WERI-Rb-1 (cell line): ENCODE data around the gene SLC2A2.

ENCODE experiments used
- DNase-seq: peaks from one replicate; pipeline ENCODE4 v3.0.0-alpha.2; 2020
- H3K27ac ChIP-seq: fragments of 250-450 bp; sonication (Bioruptor Pico); 2 replicates; pipeline ENCODE4 v1.5.1; 2020; ENCODE audit warnings: mild to moderate bottlenecking, moderate library complexity
- H3K27me3 ChIP-seq: fragments of 250-450 bp; sonication (Bioruptor Pico); 2 replicates; pipeline ENCODE4 v1.5.1; 2021; ENCODE audit warnings: mild to moderate bottlenecking, low read depth, moderate library complexity; ENCODE audit not compliant: insufficient read depth, severe bottlenecking
- H3K36me3 ChIP-seq: fragments of 250-450 bp; sonication (Bioruptor Pico); 2 replicates; pipeline ENCODE4 v1.5.1; 2020; ENCODE audit warnings: mild to moderate bottlenecking, moderate library complexity
- H3K4me3 ChIP-seq: 2 replicates; pipeline ENCODE4 v1.5.1; 2011; ENCODE audit warnings: low read depth, mild to moderate bottlenecking, control low read depth, low read length
- H3K9me3 ChIP-seq: fragments of 250-450 bp; sonication (Bioruptor Pico); 2 replicates; pipeline ENCODE4 v1.5.1; 2021; ENCODE audit warnings: mild to moderate bottlenecking, moderate library complexity; ENCODE audit not compliant: severe bottlenecking
- TF ChIP-seq, protein P1 (sequence below): IDR thresholded peaks from 2 replicates; pipeline ENCODE4 v1.5.1; 2011; ENCODE audit warnings: low read depth, mild to moderate bottlenecking, control low read depth, inconsistent platforms, low read length

Gene SLC2A2

DNA sequence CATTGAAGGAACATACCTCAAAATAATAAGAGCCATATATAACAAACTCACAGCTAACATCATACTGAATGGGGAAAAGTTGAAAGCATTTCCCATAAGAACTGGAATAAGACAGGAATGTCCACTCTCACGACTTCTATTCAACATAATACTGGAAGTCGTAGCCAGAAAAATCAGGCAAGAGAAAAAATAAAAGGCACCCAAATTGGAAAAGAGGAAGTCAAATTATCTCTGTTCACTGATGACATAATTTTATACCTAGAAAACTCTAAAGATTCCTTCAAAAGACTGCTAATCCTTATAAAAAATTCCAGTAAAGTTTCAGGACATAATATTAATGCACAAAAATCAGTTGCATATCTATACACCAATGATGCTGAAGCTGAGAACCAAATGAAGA, 34.9 kb downstream of the SLC2A2 start:
- Histone ChIP-seq H3K27me3 (no peaks in the 10 kb centered on the region), H3K36me3 (no peaks in the 10 kb centered on the region), H3K9me3 (no peaks in the 10 kb centered on the region), H3K27ac (no peak overlapping the region), H3K4me3 (no peak overlapping the region)
- DNase-seq, result no peak
- TF ChIP-seq, protein P1, sequence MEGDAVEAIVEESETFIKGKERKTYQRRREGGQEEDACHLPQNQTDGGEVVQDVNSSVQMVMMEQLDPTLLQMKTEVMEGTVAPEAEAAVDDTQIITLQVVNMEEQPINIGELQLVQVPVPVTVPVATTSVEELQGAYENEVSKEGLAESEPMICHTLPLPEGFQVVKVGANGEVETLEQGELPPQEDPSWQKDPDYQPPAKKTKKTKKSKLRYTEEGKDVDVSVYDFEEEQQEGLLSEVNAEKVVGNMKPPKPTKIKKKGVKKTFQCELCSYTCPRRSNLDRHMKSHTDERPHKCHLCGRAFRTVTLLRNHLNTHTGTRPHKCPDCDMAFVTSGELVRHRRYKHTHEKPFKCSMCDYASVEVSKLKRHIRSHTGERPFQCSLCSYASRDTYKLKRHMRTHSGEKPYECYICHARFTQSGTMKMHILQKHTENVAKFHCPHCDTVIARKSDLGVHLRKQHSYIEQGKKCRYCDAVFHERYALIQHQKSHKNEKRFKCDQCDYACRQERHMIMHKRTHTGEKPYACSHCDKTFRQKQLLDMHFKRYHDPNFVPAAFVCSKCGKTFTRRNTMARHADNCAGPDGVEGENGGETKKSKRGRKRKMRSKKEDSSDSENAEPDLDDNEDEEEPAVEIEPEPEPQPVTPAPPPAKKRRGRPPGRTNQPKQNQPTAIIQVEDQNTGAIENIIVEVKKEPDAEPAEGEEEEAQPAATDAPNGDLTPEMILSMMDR, result no peak

DNA sequence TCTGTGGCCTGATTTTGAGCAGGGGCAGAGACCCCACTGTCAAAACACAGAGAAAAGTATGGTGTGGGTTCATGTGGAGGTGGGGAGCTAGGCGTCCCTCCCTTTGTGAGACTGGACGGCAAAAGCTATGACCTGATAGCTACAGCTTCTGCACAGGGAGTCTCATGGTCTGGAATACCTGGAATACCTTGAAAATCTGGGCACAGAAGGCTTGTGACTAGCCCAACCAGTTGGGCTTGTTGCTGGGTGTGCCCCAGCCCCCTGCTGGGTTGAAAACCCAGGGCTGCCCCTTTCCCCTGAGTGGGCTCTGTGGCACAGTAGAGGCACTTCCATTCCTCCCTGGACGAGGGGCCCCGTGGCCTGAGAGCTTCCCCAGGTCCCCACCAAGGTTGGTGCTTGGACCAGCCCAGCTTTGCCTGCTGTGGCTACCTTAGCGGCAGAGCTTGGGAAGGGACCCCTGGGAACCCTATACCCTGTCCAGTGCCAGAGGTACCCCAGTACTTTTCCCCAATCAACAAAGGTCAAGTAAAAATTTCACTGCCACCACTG, 37.3 kb downstream of the SLC2A2 start:
- no peaks in the 10 kb centered on the region for H3K9me3 ChIP-seq
- no peak overlapping the region for H3K27ac ChIP-seq
- H3K36me3 ChIP-seq, result no peaks in the 10 kb centered on the region
- H3K4me3 ChIP-seq, result no peak overlapping the region
- no peaks in the 10 kb centered on the region for H3K27me3 ChIP-seq
- TF ChIP-seq, protein P1, result no peak
- no peak for DNase-seq

DNA sequence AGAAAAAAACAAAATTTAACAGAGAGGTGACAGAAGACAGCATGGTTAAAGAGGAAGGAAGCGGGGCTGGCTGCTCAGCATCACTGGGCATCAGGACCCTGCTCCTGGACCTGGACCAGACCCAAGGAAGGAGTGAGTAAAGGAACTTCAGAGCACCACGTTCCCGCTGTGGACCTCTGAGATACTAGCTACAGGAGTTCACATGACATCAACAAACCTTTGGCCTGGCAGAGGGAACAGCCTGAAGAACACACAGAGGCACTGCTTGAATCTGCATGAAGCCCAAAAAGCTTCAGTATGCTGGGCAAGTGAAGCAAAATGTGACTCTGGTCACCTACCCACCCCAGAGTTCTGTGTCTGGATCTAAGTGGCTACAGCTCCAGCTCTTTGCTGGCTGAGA, 38.1 kb downstream of the SLC2A2 start:
- no peak overlapping the region for H3K27ac ChIP-seq
- no peaks in the 10 kb centered on the region for H3K9me3 ChIP-seq
- TF ChIP-seq, protein P1, result no peak
- DNase-seq, result no peak
- H3K4me3 ChIP-seq, result no peak overlapping the region
- no peaks in the 10 kb centered on the region for H3K27me3 ChIP-seq
- no peaks in the 10 kb centered on the region for H3K36me3 ChIP-seq

DNA sequence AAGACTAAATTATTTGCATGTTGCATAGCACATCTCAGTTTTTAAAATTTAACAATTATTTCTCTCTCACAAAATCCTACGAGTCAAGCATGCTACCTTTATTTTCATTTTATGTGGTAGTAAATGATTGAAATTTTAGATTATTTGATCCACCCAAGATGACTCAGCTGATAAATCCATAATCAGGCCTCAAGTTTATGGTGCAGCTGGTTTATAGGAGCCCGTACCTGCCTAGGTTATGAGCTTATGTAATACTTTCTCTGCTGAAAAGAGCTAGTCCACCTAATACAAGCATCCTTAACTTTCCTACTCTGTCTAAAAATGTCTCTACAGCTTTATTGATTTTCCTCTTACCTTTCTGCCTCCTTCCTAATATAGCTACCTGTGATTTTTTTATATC, 41.2 kb downstream of the SLC2A2 start:
- no peak for DNase-seq
- no peaks in the 10 kb centered on the region for H3K9me3 ChIP-seq
- TF ChIP-seq, protein P1, result no peak
- H3K36me3 ChIP-seq, result no peaks in the 10 kb centered on the region
- no peaks in the 10 kb centered on the region for H3K27me3 ChIP-seq
- H3K27ac ChIP-seq, result no peak overlapping the region
- H3K4me3 ChIP-seq, result no peak overlapping the region

DNA sequence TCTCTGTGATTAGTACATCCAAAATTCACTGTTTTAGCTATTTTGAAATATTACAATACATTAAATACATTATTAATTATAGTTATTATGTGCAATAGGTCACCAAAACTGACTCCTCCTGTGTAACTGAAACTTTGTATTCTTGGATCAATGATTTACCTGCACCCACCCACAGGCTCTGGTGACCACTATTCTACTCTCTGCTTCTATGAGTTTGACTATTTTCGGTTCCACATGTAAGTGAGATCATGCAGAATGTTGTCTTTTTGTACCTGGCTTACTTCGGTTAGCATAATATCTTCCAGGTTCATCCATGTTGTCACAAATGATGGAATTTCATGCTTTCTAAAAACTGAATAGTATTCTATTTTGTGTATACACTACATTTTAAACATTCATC, 43.8 kb downstream of the SLC2A2 start:
- H3K4me3 ChIP-seq, result no peak overlapping the region
- no peak overlapping the region for H3K27ac ChIP-seq
- no peaks in the 10 kb centered on the region for H3K27me3 ChIP-seq
- TF ChIP-seq, protein P1, result no peak
- no peaks in the 10 kb centered on the region for H3K9me3 ChIP-seq
- H3K36me3 ChIP-seq, result no peaks in the 10 kb centered on the region
- DNase-seq, result no peak

DNA sequence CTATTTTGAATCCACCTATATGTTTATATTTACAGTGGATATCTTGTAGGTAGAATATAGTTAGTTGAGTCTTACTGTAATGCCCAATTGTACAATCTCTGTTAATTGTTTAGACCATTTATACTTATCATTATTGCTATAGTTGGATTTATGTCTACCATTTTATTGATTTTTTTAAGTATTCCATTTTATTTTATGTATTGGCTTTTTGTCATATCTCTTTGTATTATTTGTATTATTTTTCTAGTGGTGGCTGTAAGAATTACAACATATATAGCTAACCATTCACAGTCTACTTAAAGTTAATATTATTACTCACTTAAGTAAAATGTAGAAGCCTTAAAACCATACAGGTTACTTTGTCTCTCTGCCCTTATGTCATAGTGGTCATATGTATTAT, 46.1 kb downstream of the SLC2A2 start:
- H3K9me3 ChIP-seq, result no peaks in the 10 kb centered on the region
- H3K27ac ChIP-seq, result no peak overlapping the region
- H3K36me3 ChIP-seq, result no peaks in the 10 kb centered on the region
- H3K27me3 ChIP-seq, result no peaks in the 10 kb centered on the region
- TF ChIP-seq, protein P1, result no peak
- DNase-seq, result no peak
- H3K4me3 ChIP-seq, result no peak overlapping the region
